Osteocyte (in vitro differentiated cells): ENCODE results near the gene APP. TPM values are rescaled to one million over a fixed set of nuclear protein-coding genes. Genes with fewer than 3 reads are reported as not detected.
A peak's percentile ranks its signal among the peaks of the same experiment; 100 is the strongest.

Experiments
- DNase-seq: peaks from one replicate; pipeline ENCODE4 v3.0.0; 2021; ENCODE audit warnings: mixed read lengths; ENCODE audit not compliant: unreplicated experiment; ENCODE audit errors: extremely low spot score
- H3K27ac Mint-ChIP-seq: one replicate; pipeline ENCODE4 v1.8.0; 2021; ENCODE audit warnings: mild to moderate bottlenecking, mixed read lengths; ENCODE audit not compliant: unreplicated experiment
- H3K27me3 Mint-ChIP-seq: one replicate; pipeline ENCODE4 v1.8.0; 2021; ENCODE audit warnings: mixed read lengths; ENCODE audit not compliant: unreplicated experiment
- H3K36me3 Mint-ChIP-seq: one replicate; pipeline ENCODE4 v1.8.0; 2021; ENCODE audit warnings: mixed read lengths; ENCODE audit not compliant: unreplicated experiment
- H3K4me1 Mint-ChIP-seq: one replicate; pipeline ENCODE4 v1.8.0; 2021; ENCODE audit warnings: mixed read lengths; ENCODE audit not compliant: unreplicated experiment
- H3K4me3 Mint-ChIP-seq: one replicate; pipeline ENCODE4 v1.8.0; 2021; ENCODE audit warnings: mild to moderate bottlenecking, moderate library complexity, mixed read lengths; ENCODE audit not compliant: unreplicated experiment
- H3K9me3 Mint-ChIP-seq: one replicate; pipeline ENCODE4 v1.8.0; 2021; ENCODE audit warnings: mixed read lengths; ENCODE audit not compliant: unreplicated experiment
- total RNA-seq: library from RNA; stranded (reverse); gene quantifications from 2 replicates; pipeline ENCODE4 v1.2.1, GENCODE V29; 2021
- TF ChIP-seq, protein P1 (sequence below): fragments of 200-600 bp; sonication (generic); IDR thresholded peaks from 2 replicates; pipeline ENCODE4 v1.5.0; 2021; ENCODE audit warnings: antibody characterized with exemption, mild to moderate bottlenecking, moderate library complexity

Gene APP
- total RNA-seq, 1 donor from 2014 or later: 698 TPM

GRCh38 chr21:26118938-26119540 lies 51.5 kb downstream of the APP start:
- H3K27me3 Mint-ChIP-seq: no peaks in the 10 kb centered on the region
- peaks cover 49% of the 10 kb centered on the region for H3K4me1 Mint-ChIP-seq
- H3K36me3 Mint-ChIP-seq: no peaks in the 10 kb centered on the region
- TF ChIP-seq, protein P1, sequence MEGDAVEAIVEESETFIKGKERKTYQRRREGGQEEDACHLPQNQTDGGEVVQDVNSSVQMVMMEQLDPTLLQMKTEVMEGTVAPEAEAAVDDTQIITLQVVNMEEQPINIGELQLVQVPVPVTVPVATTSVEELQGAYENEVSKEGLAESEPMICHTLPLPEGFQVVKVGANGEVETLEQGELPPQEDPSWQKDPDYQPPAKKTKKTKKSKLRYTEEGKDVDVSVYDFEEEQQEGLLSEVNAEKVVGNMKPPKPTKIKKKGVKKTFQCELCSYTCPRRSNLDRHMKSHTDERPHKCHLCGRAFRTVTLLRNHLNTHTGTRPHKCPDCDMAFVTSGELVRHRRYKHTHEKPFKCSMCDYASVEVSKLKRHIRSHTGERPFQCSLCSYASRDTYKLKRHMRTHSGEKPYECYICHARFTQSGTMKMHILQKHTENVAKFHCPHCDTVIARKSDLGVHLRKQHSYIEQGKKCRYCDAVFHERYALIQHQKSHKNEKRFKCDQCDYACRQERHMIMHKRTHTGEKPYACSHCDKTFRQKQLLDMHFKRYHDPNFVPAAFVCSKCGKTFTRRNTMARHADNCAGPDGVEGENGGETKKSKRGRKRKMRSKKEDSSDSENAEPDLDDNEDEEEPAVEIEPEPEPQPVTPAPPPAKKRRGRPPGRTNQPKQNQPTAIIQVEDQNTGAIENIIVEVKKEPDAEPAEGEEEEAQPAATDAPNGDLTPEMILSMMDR: no peak
- DNase-seq: no peak
- H3K27ac Mint-ChIP-seq: no peak overlapping the region
- no peak overlapping the region for H3K4me3 Mint-ChIP-seq
- H3K9me3 Mint-ChIP-seq: no peaks in the 10 kb centered on the region

- no peaks in the 10 kb centered on the region for H3K9me3 Mint-ChIP-seq
- H3K4me1 Mint-ChIP-seq: peaks cover 38% of the 10 kb centered on the region
- no peaks in the 10 kb centered on the region for H3K36me3 Mint-ChIP-seq
- no peak overlapping the region for H3K27ac Mint-ChIP-seq
- no peak for DNase-seq
- no peaks in the 10 kb centered on the region for H3K27me3 Mint-ChIP-seq
- TF ChIP-seq, protein P1: no peak
- H3K4me3 Mint-ChIP-seq: no peak overlapping the region
These were observed 52.6 kb downstream of the APP start for GRCh38 chr21:26117972-26118367.

GRCh38 chr21:26117324-26117971 lies 53.1 kb downstream of the APP start:
- H3K36me3 Mint-ChIP-seq: no peaks in the 10 kb centered on the region
- peaks cover 40% of the 10 kb centered on the region for H3K4me1 Mint-ChIP-seq
- H3K9me3 Mint-ChIP-seq: no peaks in the 10 kb centered on the region
- H3K27me3 Mint-ChIP-seq: no peaks in the 10 kb centered on the region
- peak overlapping the region; percentile 91 for H3K27ac Mint-ChIP-seq
- H3K4me3 Mint-ChIP-seq: no peak overlapping the region
- TF ChIP-seq, protein P1: no peak
- DNase-seq: no peak

- peak overlapping the region; percentile 3 for H3K4me3 Mint-ChIP-seq
- H3K27ac Mint-ChIP-seq: peak overlapping the region; percentile 91
- H3K27me3 Mint-ChIP-seq: no peaks in the 10 kb centered on the region
- no peak for DNase-seq
- no peaks in the 10 kb centered on the region for H3K9me3 Mint-ChIP-seq
- peaks cover 40% of the 10 kb centered on the region for H3K4me1 Mint-ChIP-seq
- no peaks in the 10 kb centered on the region for H3K36me3 Mint-ChIP-seq
- TF ChIP-seq, protein P1: no peak
These were observed 54.0 kb downstream of the APP start for GRCh38 chr21:26116456-26117011.

DNA sequence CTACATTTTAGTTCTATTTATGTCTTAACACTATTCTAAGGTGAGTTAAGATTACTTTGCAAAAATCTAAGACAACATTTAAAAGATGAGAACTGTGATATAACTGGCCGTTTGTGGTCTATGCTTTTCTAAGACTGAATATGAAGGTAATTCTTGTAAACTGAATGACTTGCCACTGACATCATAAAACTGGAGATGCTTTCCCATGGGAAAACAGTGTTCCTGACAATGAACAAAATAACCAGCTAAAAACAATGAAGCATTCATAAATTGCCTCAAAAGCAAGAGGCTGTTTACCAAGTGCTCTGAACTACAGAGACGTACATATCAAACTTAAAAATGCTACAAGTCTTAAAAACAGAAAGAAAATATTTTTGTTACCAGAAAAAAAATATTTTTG lies 54.7 kb downstream of the APP start:
- Mint-ChIP-seq H3K4me1 (peaks cover 39% of the 10 kb centered on the region), H3K36me3 (peaks cover 4% of the 10 kb centered on the region), H3K27me3 (no peaks in the 10 kb centered on the region), H3K9me3 (no peaks in the 10 kb centered on the region), H3K27ac (peak overlapping the region; percentile 91), H3K4me3 (no peak overlapping the region)
- TF ChIP-seq, protein P1: no peak
- DNase-seq: no peak
